Right cardiac atrium (tissue), 5 donors: ENCODE data around the gene SCYL1. TPM values are rescaled to one million over a fixed set of nuclear protein-coding genes. Genes with fewer than 3 reads are reported as not detected.
"Not testable (repeated sequence)": the region's sequence is repeated elsewhere in the genome, so short reads cannot be mapped to it uniquely, and the experiment has no call there.

ENCODE experiments used
- ATAC-seq, 2 donors: fragments of 200-7000 bp; cut with Tn5 transposase; one replicate each; pipeline versions ENCODE4 v1.8.0 to v1.9.1; 2020; ENCODE audit warnings: moderate library complexity in 2 of 2, mild to moderate bottlenecking in 1 of 2
- DNase-seq, 3 donors: peaks; one replicate each; pipeline ENCODE4 v3.0.0-alpha.2; 2020
- H3K27ac ChIP-seq: one replicate; pipeline ENCODE4 v1.5.1; 2013; ENCODE audit warnings: mild to moderate bottlenecking, low read length, control low read depth, moderate library complexity
- H3K27me3 ChIP-seq: one replicate; pipeline ENCODE4 v1.6.1; 2013; ENCODE audit not compliant: control insufficient read depth, insufficient read depth
- H3K4me1 ChIP-seq: one replicate; pipeline ENCODE4 v1.6.1; 2013; ENCODE audit warnings: low read length; ENCODE audit not compliant: control insufficient read depth, insufficient read depth
- H3K4me3 ChIP-seq: one replicate; pipeline ENCODE4 v1.5.1; 2013; ENCODE audit warnings: low read length, control low read depth
- H3K9me3 ChIP-seq: one replicate; pipeline ENCODE4 v1.6.1; 2013; ENCODE audit warnings: low read length; ENCODE audit not compliant: control insufficient read depth
- WGBS: extraction: QIAGEN DNeasy Blood & Tissue Kit; methylation state at CpG from one replicate; pipeline ENCODE4 v1.1.7; 2013; 5-methylcytosine and 5-hydroxymethylcytosine counted together
- intact Hi-C, 4 donors: fragments of 100-400 bp; cut with DNase I; formaldehyde crosslinking; loops; one replicate each; pipeline versions ENCODE4 v1.11.0 to v1.14.0; 2022 to 2023
- polyA plus RNA-seq: library from polyadenylated mRNA; stranded (reverse); fragments of 200-250 nt; gene quantifications from one replicate; pipeline ENCODE4 v1.2.3, GENCODE V29; 2013
- total RNA-seq, 4 donors: library from RNA; stranded (reverse); fragmentation: NEBNext Ultra II Directional; extraction: Animal tissue kit (Norgen Biotek cat#: 25700); gene quantifications; one replicate each; pipeline ENCODE4 v1.2.1, GENCODE V29; 2021
- donor health status: healthy with polysubstance abuse.
- donor health status: DM: no; HTN: yes; CAD: no.
- donor health status: DM: no; HTN: no; CAD: no.
- donor health status: DM: no; HTN: yes; CAD: no; lungs with severe emphysema.
- donor health status: DM: yes; HTN: yes; CAD: no.

The SCYL1 gene
- total and polyA plus RNA-seq, 5 donors = 56.6 to 65.2 (median 61.9) TPM

DNA sequence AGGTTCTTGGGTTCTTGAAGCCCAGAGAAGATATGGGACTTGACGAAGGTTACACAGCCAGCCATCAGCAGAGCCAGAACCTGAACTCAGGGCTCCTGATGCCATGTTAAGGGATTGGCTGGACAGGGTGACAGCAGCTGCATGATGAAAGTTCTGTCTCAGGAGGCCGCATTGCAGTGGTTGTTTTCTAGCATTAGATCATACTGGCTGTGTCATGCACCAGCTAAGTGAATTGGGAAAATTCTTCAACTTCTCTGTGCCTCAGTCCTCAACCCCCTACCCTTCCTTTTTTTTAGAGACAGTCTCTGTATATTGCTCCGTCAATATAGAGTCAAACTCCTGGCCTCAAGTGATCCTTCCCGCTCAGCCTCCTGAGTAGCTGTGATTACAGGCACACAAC, 38.7 kb downstream of the SCYL1 start:
- 96% methylated on average over 4 of the region's 4 CpGs for WGBS
- intact Hi-C loops = no loop called here
- Histone ChIP-seq H3K27me3 (no peaks in the 10 kb centered on the region), H3K4me1 (peaks cover 12% of the 10 kb centered on the region), H3K4me3 (no peak overlapping the region), H3K27ac (no peak overlapping the region), H3K9me3 (no peaks in the 10 kb centered on the region)
- no peak for ATAC-seq
- DNase-seq = no peak

DNA sequence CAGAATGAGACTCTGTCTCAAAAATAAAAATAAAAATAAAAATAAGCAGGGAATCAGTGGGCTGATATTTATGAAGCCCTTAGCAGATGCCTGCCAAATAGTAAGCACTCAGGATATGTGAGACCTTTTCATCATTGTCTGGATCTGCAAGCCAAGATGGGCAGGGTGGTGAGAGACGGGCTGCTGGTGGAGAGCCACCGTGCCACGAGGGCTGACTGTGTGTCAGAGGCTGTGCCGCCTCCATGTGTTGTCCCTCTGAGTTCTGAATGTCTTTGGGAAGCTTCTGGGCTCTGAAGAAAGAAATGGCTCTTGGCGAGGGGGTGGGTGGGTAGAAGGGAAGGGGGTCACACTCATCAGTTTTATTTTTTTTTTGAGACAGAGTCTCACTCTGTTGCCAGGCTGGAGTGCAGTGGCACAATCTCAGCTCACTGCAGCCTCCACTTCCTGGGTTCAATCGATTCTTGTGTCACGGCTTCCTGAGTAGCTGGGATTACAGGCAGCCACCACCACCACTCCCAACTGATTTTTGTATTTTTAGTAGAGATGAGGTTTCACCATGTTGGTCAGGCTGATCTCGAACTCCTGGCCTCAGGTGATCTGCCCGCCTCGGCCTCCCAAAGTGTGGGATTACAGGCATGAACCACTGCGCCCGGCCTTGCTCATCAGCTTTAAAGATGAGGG, 40.1 kb downstream of the SCYL1 start:
- H3K27ac ChIP-seq, H3K4me3 ChIP-seq, ATAC-seq, DNase-seq, H3K9me3 ChIP-seq, H3K27me3 ChIP-seq, intact Hi-C loops: not testable (repeated sequence)
- WGBS = 86% methylated on average over 12 of the region's 12 CpGs
- H3K4me1 ChIP-seq = peaks cover 12% of the 10 kb centered on the region

DNA sequence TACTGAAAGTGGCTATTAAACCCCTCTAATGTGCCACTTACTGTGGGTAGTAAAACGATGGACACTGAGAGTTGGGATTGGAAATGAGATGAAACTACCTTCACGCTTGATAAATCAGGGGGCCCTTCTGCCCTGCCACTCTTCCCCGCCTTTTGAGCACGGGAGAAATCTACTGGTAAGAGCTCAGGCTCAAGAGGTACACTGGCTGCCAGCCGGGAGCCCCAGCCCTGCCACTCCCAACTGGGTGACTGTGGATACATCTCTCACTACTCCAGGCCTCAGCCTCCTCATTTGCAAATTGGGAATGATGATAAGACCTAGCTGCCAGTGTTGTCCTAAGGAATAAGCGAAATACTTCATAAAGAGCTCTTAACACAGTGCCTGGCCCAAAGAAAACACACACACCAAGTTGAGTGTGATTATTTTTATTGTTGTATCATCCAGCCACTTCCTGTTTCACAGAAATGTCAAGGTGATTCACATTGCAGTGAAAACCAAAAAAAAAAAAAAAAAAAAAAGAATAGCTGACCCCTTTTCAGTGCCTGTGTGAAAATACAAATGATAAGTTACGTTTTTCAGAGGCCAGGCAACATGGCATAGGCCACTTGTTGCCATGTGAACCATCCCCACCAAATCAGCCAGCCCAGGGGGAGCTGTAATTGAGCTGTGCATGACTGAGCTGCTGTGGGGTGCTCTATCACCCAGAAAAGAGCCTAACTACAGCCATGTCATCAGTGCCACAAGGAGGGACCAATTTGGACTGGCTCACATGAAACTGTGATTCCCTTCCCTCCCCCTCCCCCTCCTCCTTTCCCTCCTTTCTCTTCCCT, 41.0 kb downstream of the SCYL1 start:
- H3K27me3 ChIP-seq = no peaks in the 10 kb centered on the region
- H3K9me3 ChIP-seq = no peaks in the 10 kb centered on the region
- WGBS = 73% methylated on average over 7 of the region's 7 CpGs
- no peak overlapping the region for H3K27ac ChIP-seq
- no peak for ATAC-seq
- DNase-seq = no peak
- no peak overlapping the region for H3K4me3 ChIP-seq
- H3K4me1 ChIP-seq = peaks cover 9% of the 10 kb centered on the region
- intact Hi-C loops = no loop called here

DNA sequence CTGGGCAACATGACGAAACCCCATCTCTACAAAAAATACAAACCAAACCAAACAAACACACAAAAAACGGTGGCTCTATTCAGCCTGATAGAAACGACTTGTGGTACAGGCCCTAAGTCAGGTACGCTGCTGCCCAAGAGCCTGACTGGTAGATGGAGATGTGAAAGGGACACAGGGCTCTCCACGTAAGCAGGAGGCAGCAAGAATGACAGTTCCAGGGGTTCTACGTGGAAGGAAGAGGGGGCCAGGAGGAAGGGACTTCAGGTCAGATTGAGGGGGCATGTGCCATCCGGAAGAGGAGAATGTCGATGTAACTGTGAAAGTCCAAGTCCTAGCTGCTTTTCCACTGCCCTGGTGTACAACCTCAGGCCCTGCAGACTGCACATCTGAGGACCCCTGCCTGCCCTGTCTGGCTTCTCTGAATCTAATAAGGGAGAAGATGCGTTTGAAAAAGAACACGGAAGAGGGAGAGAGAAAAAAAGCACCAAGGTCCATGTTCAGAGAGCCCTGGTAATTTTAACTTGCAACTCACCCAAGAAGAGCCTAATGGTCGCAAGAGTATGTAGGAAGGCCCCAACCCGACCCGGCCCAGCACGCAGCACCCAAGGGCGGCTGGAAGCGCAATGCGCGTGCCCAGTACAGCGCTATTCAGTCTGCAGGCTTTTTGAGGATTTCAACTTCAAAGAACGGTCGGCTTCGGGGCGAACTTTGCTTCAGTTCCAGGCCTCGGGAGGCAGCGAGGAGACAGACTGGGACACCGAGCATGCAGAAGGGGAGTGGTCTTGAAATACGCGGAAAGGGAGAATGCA, 44.5 kb downstream of the SCYL1 start:
- Histone ChIP-seq H3K4me3 (peak overlapping the region; percentile 69), H3K4me1 (peaks cover 12% of the 10 kb centered on the region), H3K27me3 (no peaks in the 10 kb centered on the region), H3K9me3 (no peaks in the 10 kb centered on the region), H3K27ac (peak overlapping the region; percentile 94)
- WGBS = 9% methylated on average over 28 of the region's 28 CpGs
- ATAC-seq = peak; percentile 4 to 6
- intact Hi-C loops = no loop called here
- peak in 1 of 3 donors; percentile 11 for DNase-seq

DNA sequence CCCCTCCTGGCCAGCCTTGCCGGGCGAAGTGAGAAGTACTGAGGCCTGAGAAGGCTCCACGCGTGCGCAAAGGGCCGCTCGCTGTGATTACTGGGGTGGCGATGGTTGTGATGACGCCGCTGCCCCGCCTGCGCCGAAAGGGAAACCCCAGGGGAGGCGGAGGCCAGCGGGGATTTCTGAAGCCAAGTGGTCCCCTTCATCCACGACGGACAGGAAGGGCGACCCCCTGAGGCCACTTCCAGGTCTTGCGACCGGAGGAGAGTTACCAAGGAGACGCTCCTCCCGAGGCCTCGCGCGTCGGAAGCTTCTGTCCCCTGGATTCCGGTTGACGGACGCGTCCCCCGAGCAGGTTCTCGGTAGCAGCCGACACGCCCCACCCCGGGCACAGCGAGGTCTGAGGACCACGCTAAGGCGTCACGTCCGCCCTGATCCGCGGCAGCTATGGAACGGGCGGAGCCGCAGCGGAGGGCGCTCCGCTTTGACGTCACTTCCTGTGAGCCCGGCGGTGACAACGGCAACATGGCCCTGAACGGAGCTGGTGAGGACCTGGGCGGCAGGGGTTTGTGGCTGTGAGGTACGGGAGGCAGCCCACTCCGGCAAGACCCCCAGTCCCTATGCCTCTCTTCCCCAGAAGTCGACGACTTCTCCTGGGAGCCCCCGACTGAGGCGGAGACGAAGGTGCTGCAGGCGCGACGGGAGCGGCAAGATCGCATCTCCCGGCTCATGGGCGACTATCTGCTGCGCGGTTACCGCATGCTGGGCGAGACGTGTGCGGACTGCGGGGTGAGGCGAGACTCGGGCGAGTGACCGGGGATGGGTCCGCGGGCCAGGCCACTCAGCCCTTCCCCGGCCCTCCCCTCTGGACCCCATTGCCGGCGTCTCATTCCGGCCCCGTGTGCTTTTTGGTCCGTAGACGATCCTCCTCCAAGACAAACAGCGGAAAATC, 45.4 kb downstream of the SCYL1 start, which contains the start of gene ZNRD2:
TSS of gene ZNRD2 (plus strand) at position 505 of the 946 bp plus-strand sequence. CDS start at position 520, 15 bp downstream.
- Histone ChIP-seq H3K4me1 (peaks cover 12% of the 10 kb centered on the region), H3K4me3 (peak within 1 kb of the TSS; percentile 69), H3K9me3 (no peaks in the 10 kb centered on the region), H3K27me3 (no peaks in the 10 kb centered on the region), H3K27ac (peak within 1 kb of the TSS; percentile 94)
- intact Hi-C loops = no loop called here
- ATAC-seq (peak; percentile 89 to 90), DNase-seq (peak; percentile 99)
- WGBS = under 1% methylated on average over 89 of the region's 89 CpGs

DNA sequence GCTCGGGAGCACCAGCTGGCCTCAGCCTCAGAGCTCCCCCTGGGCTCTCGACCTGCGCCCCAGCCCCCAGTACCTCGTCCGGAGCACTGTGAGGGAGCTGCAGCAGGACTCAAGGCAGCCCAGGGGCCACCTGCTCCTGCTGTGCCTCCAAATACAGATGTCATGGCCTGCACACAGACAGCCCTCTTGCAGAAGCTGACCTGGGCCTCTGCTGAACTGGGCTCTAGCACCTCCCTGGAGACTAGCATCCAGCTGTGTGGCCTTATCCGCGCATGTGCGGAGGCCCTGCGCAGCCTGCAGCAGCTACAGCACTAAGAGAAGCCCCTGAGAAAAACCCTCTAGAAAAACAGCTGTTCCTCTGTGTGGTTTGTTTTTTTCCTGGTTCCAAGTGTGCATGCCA, 46.5 kb downstream of the SCYL1 start:
- Histone ChIP-seq H3K4me1 (peaks cover 12% of the 10 kb centered on the region), H3K4me3 (no peak overlapping the region), H3K9me3 (no peaks in the 10 kb centered on the region), H3K27me3 (no peaks in the 10 kb centered on the region), H3K27ac (no peak overlapping the region)
- ATAC-seq (no peak), DNase-seq (peak in 1 of 3 donors; percentile 51)
- 76% methylated on average over 9 of the region's 9 CpGs for WGBS
- intact Hi-C loops = no loop called here

DNA sequence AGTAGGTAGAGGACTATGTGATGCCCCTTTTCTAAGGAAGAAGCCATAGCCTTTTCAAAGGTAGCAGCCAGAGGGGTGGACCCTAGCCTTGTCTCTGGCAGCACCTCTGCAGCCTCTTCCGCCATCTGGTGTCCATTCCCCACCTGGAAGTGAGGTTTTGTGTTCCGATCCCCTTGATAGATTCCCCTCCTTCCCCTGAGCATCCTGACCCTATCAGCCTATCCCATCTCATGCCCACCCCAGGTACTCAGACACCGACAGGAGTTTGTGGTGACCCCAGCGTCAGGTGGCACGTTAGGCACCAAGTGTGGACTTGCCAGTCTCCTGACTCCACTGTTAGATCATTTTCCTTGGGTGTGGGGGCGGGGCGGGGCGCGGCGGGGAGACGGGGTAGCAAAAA, 47.1 kb downstream of the SCYL1 start:
- WGBS = 7% methylated on average over 11 of the region's 11 CpGs
- Histone ChIP-seq H3K27ac (peak overlapping the region; percentile 52), H3K27me3 (no peaks in the 10 kb centered on the region), H3K4me3 (peak overlapping the region; percentile 84), H3K9me3 (no peaks in the 10 kb centered on the region), H3K4me1 (peaks cover 15% of the 10 kb centered on the region)
- DNase-seq (no peak), ATAC-seq (no peak)
- intact Hi-C loops = no loop called here

DNA sequence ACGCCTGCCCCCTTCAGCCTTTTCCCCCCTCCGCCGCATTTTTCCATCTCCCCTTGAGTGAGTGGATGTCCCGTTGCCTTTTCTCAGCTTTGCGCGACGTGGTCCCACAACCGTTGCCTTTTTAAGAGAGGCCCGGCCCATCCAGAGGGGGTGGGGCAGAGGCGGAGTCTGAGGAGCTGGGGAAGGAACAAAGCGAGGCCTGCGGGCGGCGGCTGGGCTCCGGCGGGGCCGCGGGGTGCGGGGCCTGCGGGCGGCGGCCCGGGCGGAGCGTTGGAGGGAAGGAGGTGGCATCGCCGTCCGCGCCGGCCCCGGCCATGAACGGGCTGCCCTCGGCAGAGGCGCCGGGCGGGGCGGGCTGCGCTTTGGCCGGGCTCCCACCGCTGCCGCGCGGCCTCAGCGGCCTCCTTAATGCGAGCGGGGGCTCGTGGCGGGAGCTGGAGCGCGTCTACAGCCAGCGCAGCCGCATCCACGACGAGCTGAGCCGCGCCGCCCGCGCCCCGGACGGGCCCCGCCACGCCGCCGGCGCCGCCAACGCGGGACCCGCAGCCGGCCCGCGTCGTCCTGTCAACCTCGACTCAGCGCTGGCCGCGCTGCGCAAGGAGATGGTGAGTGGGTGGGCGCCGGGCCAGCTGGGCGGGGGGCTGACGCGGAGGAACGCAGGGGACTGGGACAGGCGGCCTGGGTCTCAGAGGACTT, 47.6 kb downstream of the SCYL1 start, which contains the start of gene FAM89B:
TSS of gene FAM89B (plus strand) at position 183 of the 696 bp plus-strand sequence. CDS start at position 315, 132 bp downstream.
- no peaks in the 10 kb centered on the region for H3K9me3 ChIP-seq
- WGBS = under 1% methylated on average over 86 of the region's 86 CpGs
- DNase-seq = peak; percentile 94 to 98 (median 97)
- peak; percentile 13 to 27 for ATAC-seq
- no peaks in the 10 kb centered on the region for H3K27me3 ChIP-seq
- peaks cover 17% of the 10 kb centered on the region for H3K4me1 ChIP-seq
- intact Hi-C loops = no loop called here
- H3K27ac ChIP-seq = peak within 1 kb of the TSS; percentile 75
- H3K4me3 ChIP-seq = peak within 1 kb of the TSS; percentile 84

DNA sequence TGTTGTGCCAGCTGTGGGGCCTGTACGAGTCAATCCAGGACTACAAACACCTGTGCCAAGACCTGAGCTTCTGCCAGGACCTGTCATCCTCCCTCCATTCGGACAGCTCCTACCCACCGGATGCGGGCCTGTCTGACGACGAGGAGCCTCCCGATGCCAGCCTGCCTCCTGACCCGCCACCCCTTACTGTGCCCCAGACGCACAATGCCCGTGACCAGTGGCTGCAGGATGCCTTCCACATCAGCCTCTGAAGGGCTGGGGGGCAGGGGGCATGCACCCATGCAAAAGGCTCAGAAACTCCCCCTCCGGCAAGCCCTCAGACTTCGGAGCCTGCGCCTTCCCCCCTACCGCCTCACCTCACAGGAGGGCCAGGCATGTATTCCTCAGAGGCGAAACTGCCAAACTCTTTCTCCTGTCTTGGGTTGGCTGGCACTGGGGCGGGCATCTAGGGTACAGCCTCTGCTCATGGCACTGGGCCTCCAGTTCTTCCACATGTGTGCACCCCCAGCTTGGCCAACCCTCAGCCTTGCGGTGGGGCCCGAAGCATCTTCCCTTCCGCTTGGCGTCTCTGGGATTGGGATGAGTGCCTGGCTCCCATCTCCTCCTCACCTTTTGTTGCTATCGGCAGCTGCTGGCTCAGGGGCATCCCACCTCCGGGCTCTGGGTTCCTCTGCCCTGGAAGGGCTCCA, 48.7 kb downstream of the SCYL1 start:
- Histone ChIP-seq H3K4me1 (peaks cover 19% of the 10 kb centered on the region), H3K27ac (peak overlapping the region; percentile 69), H3K9me3 (no peaks in the 10 kb centered on the region), H3K27me3 (no peaks in the 10 kb centered on the region), H3K4me3 (peak overlapping the region; percentile 84)
- ATAC-seq (no peak), DNase-seq (peak; percentile 50 to 76 (median 68))
- WGBS = 28% methylated on average over 22 of the region's 22 CpGs
- intact Hi-C loops = no loop called here
